A673 (cell line): Measurements from ENCODE around the gene PIK3R6.

Experiments
- EZH2 ChIP-seq: fragments of 200-600 bp; sonication (generic); IDR thresholded peaks from 2 replicates; pipeline ENCODE4 v1.6.1; 2017; ENCODE audit warnings: borderline replicate concordance, low read depth, mild to moderate bottlenecking, mixed read lengths, antibody characterized with exemption, low read length; ENCODE audit not compliant: poor library complexity, severe bottlenecking
- TF ChIP-seq, protein P1 (sequence below): fragments of 300-800, 200-600 bp; sonication (generic); conservative IDR thresholded peaks from 2 replicates; pipeline ENCODE4 v1.5.1; 2017; ENCODE audit warnings: low read depth, mild to moderate bottlenecking, antibody characterized with exemption, low read length, moderate library complexity, mixed read lengths

DNA sequence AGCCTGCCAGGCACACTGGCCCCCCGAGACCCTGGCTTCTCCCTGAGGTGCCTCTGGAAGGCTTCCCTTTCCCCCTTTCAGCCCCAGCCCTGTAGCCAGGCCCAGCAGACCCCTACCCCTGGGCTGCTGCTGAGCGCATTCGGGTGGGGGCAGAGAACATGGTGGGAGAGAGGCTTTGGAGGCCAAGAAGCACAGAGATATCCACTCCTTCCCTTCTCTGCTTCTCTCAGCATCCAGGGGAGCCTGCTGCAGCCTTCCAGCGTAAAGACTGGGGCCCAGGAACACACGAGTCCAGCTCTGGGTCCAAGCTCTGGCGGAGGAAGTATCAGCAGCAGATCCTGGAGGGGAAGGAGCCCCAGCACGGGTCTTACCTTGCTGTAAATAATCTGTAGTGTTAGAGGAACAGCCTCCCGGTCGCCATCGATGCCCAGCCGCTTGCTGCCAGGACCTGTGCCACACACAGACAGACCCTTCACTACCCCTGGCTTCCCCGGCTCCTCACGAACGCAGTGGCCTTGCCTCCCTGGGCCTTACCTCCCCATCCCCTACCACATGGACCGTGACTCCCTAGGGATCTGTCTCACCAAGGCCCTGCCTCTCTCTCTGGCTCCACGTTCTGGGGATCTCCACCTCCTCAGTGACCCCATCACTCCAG lies 17.0 kb upstream of the PIK3R6 start:
- TF ChIP-seq, protein P1, sequence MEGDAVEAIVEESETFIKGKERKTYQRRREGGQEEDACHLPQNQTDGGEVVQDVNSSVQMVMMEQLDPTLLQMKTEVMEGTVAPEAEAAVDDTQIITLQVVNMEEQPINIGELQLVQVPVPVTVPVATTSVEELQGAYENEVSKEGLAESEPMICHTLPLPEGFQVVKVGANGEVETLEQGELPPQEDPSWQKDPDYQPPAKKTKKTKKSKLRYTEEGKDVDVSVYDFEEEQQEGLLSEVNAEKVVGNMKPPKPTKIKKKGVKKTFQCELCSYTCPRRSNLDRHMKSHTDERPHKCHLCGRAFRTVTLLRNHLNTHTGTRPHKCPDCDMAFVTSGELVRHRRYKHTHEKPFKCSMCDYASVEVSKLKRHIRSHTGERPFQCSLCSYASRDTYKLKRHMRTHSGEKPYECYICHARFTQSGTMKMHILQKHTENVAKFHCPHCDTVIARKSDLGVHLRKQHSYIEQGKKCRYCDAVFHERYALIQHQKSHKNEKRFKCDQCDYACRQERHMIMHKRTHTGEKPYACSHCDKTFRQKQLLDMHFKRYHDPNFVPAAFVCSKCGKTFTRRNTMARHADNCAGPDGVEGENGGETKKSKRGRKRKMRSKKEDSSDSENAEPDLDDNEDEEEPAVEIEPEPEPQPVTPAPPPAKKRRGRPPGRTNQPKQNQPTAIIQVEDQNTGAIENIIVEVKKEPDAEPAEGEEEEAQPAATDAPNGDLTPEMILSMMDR = no peak
- TF ChIP-seq EZH2 = no peak
